ENCODE measurements around the gene ZRSR2. TPM values are rescaled to one million over a fixed set of nuclear protein-coding genes. Genes with fewer than 3 reads are reported as not detected.

Gene ZRSR2
- polyA plus RNA-seq, 1 donor from 2014 or later: 11.2 TPM

GRCh38 chrX:15808254-15808653 lies 18.0 kb downstream of the ZRSR2 start:
- TF ChIP-seq CTCF (IDR thresholded peaks at IDR 0.05; ENCODE audit: poor library complexity, severe bottlenecking) (no peak), MXI1 (conservative IDR thresholded peaks at IDR 0.05; ENCODE audit: poor library complexity, severe bottlenecking) (no peak), RAD21 (conservative IDR thresholded peaks at IDR 0.05) (no peak), TAF1 (IDR thresholded peaks at IDR 0.05; ENCODE audit: low read depth) (no peak), EZH2 (IDR thresholded peaks at IDR 0.05; ENCODE audit: borderline replicate concordance, insufficient read depth, low read length, poor library complexity, severe bottlenecking) (no peak), REST (IDR thresholded peaks at IDR 0.05; ENCODE audit: borderline replicate concordance) (no peak), EP300 (conservative IDR thresholded peaks at IDR 0.05; ENCODE audit: poor library complexity, severe bottlenecking) (no peak), SMC3 (conservative IDR thresholded peaks at IDR 0.05; ENCODE audit: poor library complexity) (no peak), POLR2AphosphoS5 (IDR thresholded peaks at IDR 0.05) (no peak)
- Histone ChIP-seq H3K27ac (ENCODE audit: low read length) (no peak overlapping the region), H3K4me2 (ENCODE audit: low read length) (no peak overlapping the region), H3K9me2 (ENCODE audit: insufficient read depth, low read length) (no peaks in the 10 kb centered on the region), H3K36me3 (ENCODE audit: insufficient read depth, low read length) (no peaks in the 10 kb centered on the region), H2AFZ (ENCODE audit: low read depth, low read length) (no peak overlapping the region), H3K9ac (ENCODE audit: low read length) (no peak overlapping the region), H3K27me3 (ENCODE audit: insufficient read depth, low read depth, low read length) (no peaks in the 10 kb centered on the region), H3K79me2 (replicated peaks; ENCODE audit: insufficient read depth, low read length) (no peaks in the 10 kb centered on the region), H4K20me1 (ENCODE audit: insufficient read depth) (no peaks in the 10 kb centered on the region), H3F3A (ENCODE audit: insufficient read depth, low read length, poor library complexity, severe bottlenecking) (no peaks in the 10 kb centered on the region), H3K4me3 (ENCODE audit: low read length) (no peak overlapping the region), H3K9me3 (ENCODE audit: low read length) (no peaks in the 10 kb centered on the region)

- Histone ChIP-seq H2AFZ (ENCODE audit: low read depth, low read length) (no peak overlapping the region), H3K9ac (ENCODE audit: low read length) (no peak overlapping the region), H3K79me2 (replicated peaks; ENCODE audit: insufficient read depth, low read length) (no peaks in the 10 kb centered on the region), H3K9me3 (ENCODE audit: low read length) (no peaks in the 10 kb centered on the region), H3K4me2 (ENCODE audit: low read length) (no peak overlapping the region), H3F3A (ENCODE audit: insufficient read depth, low read length, poor library complexity, severe bottlenecking) (no peaks in the 10 kb centered on the region), H3K27ac (ENCODE audit: low read length) (no peak overlapping the region), H3K27me3 (ENCODE audit: insufficient read depth, low read depth, low read length) (no peaks in the 10 kb centered on the region), H3K4me3 (ENCODE audit: low read length) (no peak overlapping the region), H3K36me3 (ENCODE audit: insufficient read depth, low read length) (no peaks in the 10 kb centered on the region), H4K20me1 (ENCODE audit: insufficient read depth) (no peaks in the 10 kb centered on the region), H3K9me2 (ENCODE audit: insufficient read depth, low read length) (no peaks in the 10 kb centered on the region)
- TF ChIP-seq POLR2AphosphoS5 (IDR thresholded peaks at IDR 0.05): no peak
- no peak for TF ChIP-seq CTCF (IDR thresholded peaks at IDR 0.05; ENCODE audit: poor library complexity, severe bottlenecking)
- no peak for TF ChIP-seq EZH2 (IDR thresholded peaks at IDR 0.05; ENCODE audit: borderline replicate concordance, insufficient read depth, low read length, poor library complexity, severe bottlenecking)
- TF ChIP-seq MXI1 (conservative IDR thresholded peaks at IDR 0.05; ENCODE audit: poor library complexity, severe bottlenecking): no peak
These were observed 22.1 kb downstream of the ZRSR2 start for GRCh38 chrX:15812192-15812938.

Data from neural cell (in vitro differentiated cells).